Kidney (tissue), 14 donors: ENCODE data around the gene SH3RF1. TPM values are rescaled to one million over a fixed set of nuclear protein-coding genes. Genes with fewer than 3 reads are reported as not detected.
A peak's percentile ranks its signal among the peaks of the same experiment; 100 is the strongest.

ENCODE experiments used
- DNase-seq, 5 donors: peaks; one replicate each; pipeline ENCODE4 v3.0.0-alpha.2; 2013 to 2020
- FAIRE-seq: peaks from 2 replicates; lab custom pipeline; 2012; peaks lifted over from hg19 to GRCh38; lab: Jason Lieb, UNC
- H3K27ac ChIP-seq, 2 donors: one replicate each; pipeline ENCODE4 v1.7.0; 2013; ENCODE audit warnings: low read depth in 2 of 2, low read length in 2 of 2, inconsistent platforms in 1 of 2
- H3K27me3 ChIP-seq: one replicate; pipeline ENCODE4 v1.7.1; 2013; ENCODE audit warnings: low read length, inconsistent platforms; ENCODE audit not compliant: control insufficient read depth, insufficient read depth
- H3K36me3 ChIP-seq, 3 donors: one replicate each; pipeline versions ENCODE4 v1.7.0 to v1.7.1; 2013; ENCODE audit warnings: low read length in 3 of 3, control low read depth in 1 of 3, inconsistent platforms in 1 of 3; ENCODE audit not compliant: insufficient read depth in 3 of 3, control insufficient read depth in 2 of 3
- H3K4me1 ChIP-seq, 3 donors: one replicate each; pipeline versions ENCODE4 v1.7.0 to v1.7.1; 2013; ENCODE audit warnings: low read length in 3 of 3, inconsistent platforms in 1 of 3, low read depth in 1 of 3; ENCODE audit not compliant: control insufficient read depth in 2 of 3, insufficient read depth in 2 of 3
- H3K4me3 ChIP-seq, 3 donors: one replicate each; pipeline versions ENCODE4 v1.7.0 to v1.8.1; 2013; ENCODE audit warnings: low read length in 3 of 3, control low read depth in 1 of 3, inconsistent platforms in 1 of 3
- H3K9ac ChIP-seq, 3 donors: one replicate each; pipeline versions ENCODE4 v1.7.0 to v1.7.1; 2013; ENCODE audit warnings: low read length in 3 of 3, control low read depth in 1 of 3, inconsistent platforms in 1 of 3
- H3K9me3 ChIP-seq, 3 donors: one replicate each; pipeline versions ENCODE4 v1.7.0 to v1.7.1; 2013; ENCODE audit warnings: low read length in 3 of 3, control low read depth in 1 of 3, inconsistent platforms in 1 of 3; ENCODE audit not compliant: control insufficient read depth in 2 of 3, insufficient read depth in 1 of 3
- CTCF ChIP-seq: IDR thresholded peaks from 3 replicates; pipeline ENCODE4 v1.5.1; 2012; ENCODE audit warnings: mild to moderate bottlenecking, moderate library complexity, borderline replicate concordance; ENCODE audit not compliant: insufficient read depth; ENCODE audit errors: extremely low read depth
- intact Hi-C: fragments of 100-400 bp; cut with DNase I; formaldehyde crosslinking; loops from one replicate; pipeline ENCODE4 v1.11.1; 2022
- polyA plus RNA-seq: library from polyadenylated mRNA; stranded (reverse); fragments of 350-450 nt; fragmentation: Illumina TruSeq; extraction: RNeasy Lipid Tissue Mini Kit (QIAGEN cat#74804); gene quantifications from one replicate; pipeline ENCODE4 v1.2.3, GENCODE V29; 2014; ENCODE audit warnings: low read depth, low replicate concordance; ENCODE audit not compliant: insufficient read depth
- total RNA-seq: library from RNA; stranded (reverse); fragmentation: NEBNext Ultra II Directional; extraction: Animal tissue kit (Norgen Biotek cat#: 25700); gene quantifications from one replicate; pipeline ENCODE4 v1.2.1, GENCODE V29; 2021
- donor health status: control.
- donor health status: control.
- donor health status: control.
- donor health status: control.
- donor health status: control.
- donor health status: DM: yes; HTN: yes; CAD: no.
- donor health status: Normal renal cell carcinoma (clear cell type).

The SH3RF1 gene
- total and polyA plus RNA-seq, 2 donors from 2014 or later, result 8.2 to 35.7 TPM

GRCh38 chr4:169220854-169221411 lies 49.8 kb downstream of the SH3RF1 start:
- H3K9ac ChIP-seq, result no peak overlapping the region
- intact Hi-C loops, result no loop called here
- DNase-seq (peak in 1 of 5 donors; percentile 31), FAIRE-seq (peak; percentile 44)
- no peaks in the 10 kb centered on the region for H3K36me3 ChIP-seq
- no peaks in the 10 kb centered on the region for H3K9me3 ChIP-seq
- TF ChIP-seq CTCF, result no peak
- no peaks in the 10 kb centered on the region for H3K27me3 ChIP-seq
- peaks cover 0 to 32% (median 14%) of the 10 kb centered on the region in 3 donors for H3K4me1 ChIP-seq
- H3K4me3 ChIP-seq, result peak overlapping the region in 1 of 3 donors; percentile 36
- peak overlapping the region in 1 of 2 donors; percentile 82 for H3K27ac ChIP-seq

DNA sequence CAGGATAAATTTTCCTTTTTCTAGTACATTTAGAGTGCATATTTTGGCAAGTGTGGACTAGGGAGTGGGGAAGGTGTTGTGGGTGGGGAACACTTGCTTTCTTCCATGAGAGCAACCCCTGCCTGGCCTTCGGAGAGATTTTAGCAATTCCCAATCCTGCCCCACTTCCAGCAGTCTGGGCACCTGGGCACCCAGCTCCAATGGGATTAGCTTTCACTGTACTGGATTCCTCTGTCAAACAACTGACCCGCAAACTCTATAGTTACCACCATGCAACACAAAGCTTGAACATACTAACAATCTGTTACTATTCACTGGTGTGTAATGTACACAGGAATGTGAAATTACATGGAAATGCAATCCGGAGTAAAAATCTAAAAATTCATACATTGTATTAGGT lies 50.3 kb downstream of the SH3RF1 start:
- Histone ChIP-seq H3K27me3 (no peaks in the 10 kb centered on the region), H3K27ac (peak overlapping the region; percentile 40 to 82), H3K9me3 (no peaks in the 10 kb centered on the region), H3K9ac (peak overlapping the region in 1 of 3 donors; percentile 5), H3K4me3 (peak overlapping the region in 2 of 3 donors; percentile 11 to 36), H3K4me1 (peaks cover 0 to 32% (median 12%) of the 10 kb centered on the region in 3 donors), H3K36me3 (no peaks in the 10 kb centered on the region)
- TF ChIP-seq CTCF, result no peak
- no peak for DNase-seq
- intact Hi-C loops, result no loop called here
- FAIRE-seq, result no peak

DNA sequence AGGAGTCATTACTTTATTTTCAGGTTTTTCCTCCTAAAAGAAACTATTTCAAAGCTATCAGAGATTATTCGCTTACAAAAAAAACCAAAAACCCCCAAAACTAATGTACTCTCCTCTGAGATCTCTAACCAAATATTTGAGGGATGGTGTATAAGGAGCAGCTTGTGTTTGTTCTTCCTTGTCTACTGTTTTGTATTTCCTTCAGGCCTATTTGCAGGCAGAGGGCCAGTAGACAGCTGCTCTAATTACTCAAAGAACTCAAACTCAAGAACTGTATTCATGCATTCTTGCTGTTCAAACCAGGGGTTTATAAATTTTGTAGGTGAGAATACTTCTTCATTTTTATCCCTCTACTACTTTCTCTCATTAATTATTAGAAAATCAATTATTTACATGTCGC lies 51.3 kb downstream of the SH3RF1 start:
- no peak for TF ChIP-seq CTCF
- no peak overlapping the region for H3K27ac ChIP-seq
- no peaks in the 10 kb centered on the region for H3K27me3 ChIP-seq
- H3K4me3 ChIP-seq, result no peak overlapping the region
- intact Hi-C loops, result no loop called here
- FAIRE-seq (no peak), DNase-seq (peak in 1 of 5 donors; percentile 43)
- peaks cover 0 to 32% (median 7%) of the 10 kb centered on the region in 3 donors for H3K4me1 ChIP-seq
- no peak overlapping the region for H3K9ac ChIP-seq
- no peaks in the 10 kb centered on the region for H3K9me3 ChIP-seq
- H3K36me3 ChIP-seq, result no peaks in the 10 kb centered on the region
